Breast epithelium (tissue), 4 donors: ENCODE measurements around the gene PCGF1. TPM values are rescaled to one million over a fixed set of nuclear protein-coding genes. Genes with fewer than 3 reads are reported as not detected.
A peak's percentile ranks its signal among the peaks of the same experiment; 100 is the strongest.

Experiments used
- DNase-seq, 2 donors: peaks; one replicate each; pipeline ENCODE4 v3.0.0-alpha.2; 2019; ENCODE audit warnings: low spot score in 2 of 2
- H3K27ac ChIP-seq, 2 donors: fragments of 200-600 bp; sonication (generic) in 1 of 2; one replicate each; pipeline ENCODE4 v1.5.1; 2016 to 2019; ENCODE audit warnings: mild to moderate bottlenecking in 1 of 2
- H3K27me3 ChIP-seq, 2 donors: fragments of 200-600 bp; sonication (generic) in 1 of 2; one replicate each; pipeline versions ENCODE4 v1.5.1 to v1.6.0; 2017 to 2019; ENCODE audit warnings: control low read depth in 1 of 2, mild to moderate bottlenecking in 1 of 2
- H3K36me3 ChIP-seq: fragments of 200-600 bp; one replicate; pipeline ENCODE4 v1.5.1; 2019
- H3K4me1 ChIP-seq, 2 donors: fragments of 200-600 bp; sonication (generic); one replicate each; pipeline ENCODE4 v1.5.1; 2016 to 2019; ENCODE audit warnings: control low read depth in 1 of 2
- H3K4me3 ChIP-seq, 3 donors: fragments of 200-600 bp; sonication (generic); 1 replicate in 2 of 3; 2 replicates in 1 of 3; pipeline ENCODE4 v1.5.1; 2016 to 2019; ENCODE audit warnings: mild to moderate bottlenecking in 3 of 3, moderate library complexity in 2 of 3
- H3K9me3 ChIP-seq, 2 donors: fragments of 200-600 bp; sonication (generic) in 1 of 2; one replicate each; pipeline ENCODE4 v1.5.1; 2016 to 2019; ENCODE audit warnings: control low read depth in 1 of 2
- POLR2A ChIP-seq: fragments of 450-650 bp; IDR thresholded peaks from one replicate; pipeline ENCODE4 v1.6.1; 2016; ENCODE audit warnings: antibody characterized with exemption, mild to moderate bottlenecking, moderate library complexity
- POLR2AphosphoS5 ChIP-seq, 3 donors: sonication (generic); formaldehyde crosslinking; IDR thresholded peaks; one replicate each; pipeline ENCODE4 v1.6.1; 2017; ENCODE audit warnings: antibody characterized with exemption in 3 of 3
- intact Hi-C: fragments of 100-400 bp; cut with DNase I; formaldehyde crosslinking; loops from one replicate; pipeline ENCODE4 v1.15.1; 2023; ENCODE audit warnings: low total_unique reads
- total RNA-seq, 3 donors: library from RNA; depleted of rRNA; stranded (reverse); fragments of >200 nt; gene quantifications; one replicate each; pipeline ENCODE4 v1.1.0, GENCODE V29; 2016
- TF ChIP-seq, protein P1 (sequence below), 3 donors: fragments of 450-650 bp; IDR thresholded peaks; one replicate each; pipeline ENCODE4 v1.5.1; 2016 to 2017; ENCODE audit warnings: antibody characterized with exemption in 3 of 3, mild to moderate bottlenecking in 3 of 3, moderate library complexity in 3 of 3

PCGF1 gene
- total RNA-seq, 3 donors from 2014 or later = 18.3 to 20.3 (median 19.8) TPM

GRCh38 chr2:74514368-74515270 lies 7.1 kb upstream of the PCGF1 start, which contains the start of gene TLX2:
TSS of gene TLX2 (plus strand) at chr2:74514450. CDS start at chr2:74514807, 357 bp downstream.
- Histone ChIP-seq H3K27ac (no peak within 1 kb of the TSS), H3K36me3 (no peaks in the 10 kb centered on the region), H3K4me1 (no peaks in the 10 kb centered on the region), H3K9me3 (no peaks in the 10 kb centered on the region), H3K4me3 (peak within 1 kb of the TSS in 1 of 3 donors; percentile 68), H3K27me3 (peaks cover 17 to 78% of the 10 kb centered on the region in 2 donors)
- intact Hi-C loops = no loop called here
- no peak for DNase-seq
- TF ChIP-seq POLR2A (no peak), POLR2AphosphoS5 (IDR thresholded peaks at IDR 0.05) (no peak)
- TF ChIP-seq, protein P1, sequence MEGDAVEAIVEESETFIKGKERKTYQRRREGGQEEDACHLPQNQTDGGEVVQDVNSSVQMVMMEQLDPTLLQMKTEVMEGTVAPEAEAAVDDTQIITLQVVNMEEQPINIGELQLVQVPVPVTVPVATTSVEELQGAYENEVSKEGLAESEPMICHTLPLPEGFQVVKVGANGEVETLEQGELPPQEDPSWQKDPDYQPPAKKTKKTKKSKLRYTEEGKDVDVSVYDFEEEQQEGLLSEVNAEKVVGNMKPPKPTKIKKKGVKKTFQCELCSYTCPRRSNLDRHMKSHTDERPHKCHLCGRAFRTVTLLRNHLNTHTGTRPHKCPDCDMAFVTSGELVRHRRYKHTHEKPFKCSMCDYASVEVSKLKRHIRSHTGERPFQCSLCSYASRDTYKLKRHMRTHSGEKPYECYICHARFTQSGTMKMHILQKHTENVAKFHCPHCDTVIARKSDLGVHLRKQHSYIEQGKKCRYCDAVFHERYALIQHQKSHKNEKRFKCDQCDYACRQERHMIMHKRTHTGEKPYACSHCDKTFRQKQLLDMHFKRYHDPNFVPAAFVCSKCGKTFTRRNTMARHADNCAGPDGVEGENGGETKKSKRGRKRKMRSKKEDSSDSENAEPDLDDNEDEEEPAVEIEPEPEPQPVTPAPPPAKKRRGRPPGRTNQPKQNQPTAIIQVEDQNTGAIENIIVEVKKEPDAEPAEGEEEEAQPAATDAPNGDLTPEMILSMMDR (IDR thresholded peaks at IDR 0.05) = no peak

GRCh38 chr2:74513605-74514367 lies 6.3 kb upstream of the PCGF1 start:
- intact Hi-C loops = no loop called here
- no peak overlapping the region for H3K27ac ChIP-seq
- peak; percentile 29 to 61 (median 52) for TF ChIP-seq POLR2AphosphoS5 (IDR thresholded peaks at IDR 0.05)
- TF ChIP-seq, protein P1 (IDR thresholded peaks at IDR 0.05) = no peak
- no peak for TF ChIP-seq POLR2A
- no peaks in the 10 kb centered on the region for H3K36me3 ChIP-seq
- H3K4me1 ChIP-seq = no peaks in the 10 kb centered on the region
- no peaks in the 10 kb centered on the region for H3K9me3 ChIP-seq
- no peak for DNase-seq
- H3K4me3 ChIP-seq = peak overlapping the region in 1 of 3 donors; percentile 68
- peaks cover 17 to 69% of the 10 kb centered on the region in 2 donors for H3K27me3 ChIP-seq

GRCh38 chr2:74512744-74513604 lies 5.5 kb upstream of the PCGF1 start:
- Histone ChIP-seq H3K4me3 (no peak overlapping the region), H3K27me3 (peaks cover 17 to 61% of the 10 kb centered on the region in 2 donors), H3K4me1 (no peaks in the 10 kb centered on the region), H3K36me3 (no peaks in the 10 kb centered on the region), H3K27ac (no peak overlapping the region), H3K9me3 (no peaks in the 10 kb centered on the region)
- no peak for DNase-seq
- intact Hi-C loops = no loop called here
- TF ChIP-seq, protein P1 (IDR thresholded peaks at IDR 0.05) = no peak
- no peak for TF ChIP-seq POLR2A
- TF ChIP-seq POLR2AphosphoS5 (IDR thresholded peaks at IDR 0.05) = no peak

DNA sequence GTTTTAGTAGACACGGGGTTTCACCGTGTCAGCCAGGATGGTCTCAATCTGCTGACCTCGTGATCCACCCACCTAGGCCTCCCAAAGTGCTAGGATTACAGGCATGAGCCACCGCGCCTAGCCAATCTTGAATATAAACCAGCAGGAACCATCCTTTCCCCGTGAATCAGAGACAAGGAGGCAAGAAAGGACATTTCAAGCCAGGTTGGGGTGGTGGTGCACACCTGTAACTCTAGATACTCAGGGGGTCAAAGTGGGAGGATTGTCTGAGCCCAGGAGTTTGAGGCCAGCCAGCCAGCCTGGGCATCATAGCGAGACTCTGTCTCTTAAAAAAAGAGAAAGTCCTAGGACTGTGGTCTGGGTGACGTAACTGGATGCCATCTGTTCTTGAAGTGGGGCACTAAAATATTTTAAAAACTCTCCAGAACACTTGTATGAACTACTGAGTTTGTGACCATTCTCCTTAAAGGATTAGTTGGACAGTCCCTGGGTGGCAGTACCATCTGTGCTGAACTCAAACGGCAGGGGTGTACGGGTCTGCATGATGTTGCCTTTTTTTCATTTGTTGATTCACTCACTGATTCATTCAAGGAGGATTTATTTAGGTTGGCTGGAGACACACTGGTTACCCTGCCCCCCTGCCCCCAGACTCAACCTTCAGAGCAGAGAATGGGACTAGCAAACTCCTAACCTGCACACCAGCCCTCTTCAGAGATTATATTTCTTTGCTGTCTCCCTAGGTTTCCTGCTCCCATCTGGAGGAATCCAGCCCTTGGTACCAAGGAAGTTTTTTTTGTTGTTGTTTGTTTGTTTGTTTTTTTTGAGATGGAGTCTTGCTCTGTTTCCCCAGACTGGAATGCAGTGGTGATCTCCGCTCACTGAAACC lies 3.9 kb upstream of the PCGF1 start:
- Histone ChIP-seq H3K9me3 (no peaks in the 10 kb centered on the region), H3K4me3 (no peak overlapping the region), H3K27me3 (peaks cover 15 to 45% of the 10 kb centered on the region in 2 donors), H3K4me1 (peaks cover 0 to 6% of the 10 kb centered on the region in 2 donors), H3K27ac (no peak overlapping the region), H3K36me3 (no peaks in the 10 kb centered on the region)
- no peak for DNase-seq
- intact Hi-C loops = no loop called here
- TF ChIP-seq POLR2AphosphoS5 (IDR thresholded peaks at IDR 0.05) = no peak
- TF ChIP-seq, protein P1 (IDR thresholded peaks at IDR 0.05) = no peak
- TF ChIP-seq POLR2A = no peak
